Hepatocyte (in vitro differentiated cells): Measurements from ENCODE around the gene FSD2. TPM values are rescaled to one million over a fixed set of nuclear protein-coding genes. Genes with fewer than 3 reads are reported as not detected.

Source experiments
- DNase-seq: peaks from one replicate; pipeline ENCODE4 v3.0.0-alpha.2; 2016; ENCODE audit warnings: low spot score
- H2AFZ ChIP-seq: fragments of 200-600 bp; sonication (generic); 2 replicates; pipeline ENCODE4 v1.6.0; 2016; ENCODE audit warnings: antibody characterized with exemption, mild to moderate bottlenecking
- H3K27ac ChIP-seq: fragments of 200-600 bp; sonication (generic); 2 replicates; pipeline ENCODE4 v1.5.1; 2016; ENCODE audit warnings: mild to moderate bottlenecking
- H3K27me3 ChIP-seq: fragments of 200-600 bp; sonication (generic); 2 replicates; pipeline ENCODE4 v1.6.1; 2016
- H3K36me3 ChIP-seq: fragments of 200-600 bp; sonication (generic); replicated peaks from 2 replicates; pipeline ENCODE4 v1.5.1; 2016; ENCODE audit warnings: low read depth; ENCODE audit not compliant: insufficient read depth
- H3K4me1 ChIP-seq: fragments of 200-600 bp; sonication (generic); 2 replicates; pipeline ENCODE4 v1.5.1; 2016; ENCODE audit warnings: mild to moderate bottlenecking, moderate library complexity; ENCODE audit not compliant: insufficient read depth
- H3K4me2 ChIP-seq: fragments of 200-600 bp; sonication (generic); 2 replicates; pipeline ENCODE4 v1.6.0; 2016
- H3K4me3 ChIP-seq: fragments of 200-600 bp; sonication (generic); 2 replicates; pipeline ENCODE4 v1.5.1; 2016; ENCODE audit warnings: mild to moderate bottlenecking
- H3K79me2 ChIP-seq: fragments of 200-600 bp; sonication (generic); 2 replicates; pipeline ENCODE4 v1.6.0; 2017; ENCODE audit warnings: mild to moderate bottlenecking
- H3K9me2 ChIP-seq: fragments of 200-600 bp; sonication (generic); replicated peaks from 2 replicates; pipeline ENCODE4 v1.6.0; 2017; ENCODE audit warnings: mild to moderate bottlenecking; ENCODE audit not compliant: insufficient read depth
- H3K9me3 ChIP-seq: fragments of 200-600 bp; sonication (generic); 2 replicates; pipeline ENCODE4 v1.5.1; 2016; ENCODE audit warnings: low read depth, mild to moderate bottlenecking
- H4K20me1 ChIP-seq: fragments of 200-600 bp; sonication (generic); 2 replicates; pipeline ENCODE4 v1.6.0; 2016; ENCODE audit warnings: mild to moderate bottlenecking; ENCODE audit not compliant: insufficient read depth, poor library complexity, severe bottlenecking
- EZH2 ChIP-seq: fragments of 200-600 bp; sonication (generic); IDR thresholded peaks from 2 replicates; pipeline ENCODE4 v1.6.1; 2016; ENCODE audit warnings: antibody characterized with exemption, mild to moderate bottlenecking, borderline replicate concordance
- EZH2phosphoT487 ChIP-seq: fragments of 200-600 bp; sonication (generic); IDR thresholded peaks from one replicate; pipeline ENCODE4 v1.6.1; 2018; ENCODE audit warnings: antibody characterized with exemption, mild to moderate bottlenecking, low read depth, moderate library complexity; ENCODE audit not compliant: unreplicated experiment, severe bottlenecking
- WGBS: methylation state at CpG from one replicate; pipeline ENCODE4 v1.1.6; 2016; ENCODE audit warnings: low lambda C conversion rate; ENCODE audit errors: missing lambda C conversion rate; 5-methylcytosine and 5-hydroxymethylcytosine counted together
- polyA plus RNA-seq: library from polyadenylated mRNA; unstranded; fragments of >200 nt; fragmentation: Nextera tagmentation; extraction: Ambion mirVana; gene quantifications from 2 replicates; pipeline ENCODE4 v1.2.1, GENCODE V29; 2016
- total RNA-seq: library from RNA; depleted of rRNA; stranded (reverse); fragments of >200 nt; gene quantifications from 2 replicates; pipeline ENCODE4 v1.2.3, GENCODE V29; 2014
- TF ChIP-seq, protein P1 (sequence below): fragments of 200-600 bp; sonication (generic); IDR thresholded peaks from 2 replicates; pipeline ENCODE4 v1.5.1; 2016; ENCODE audit warnings: antibody characterized with exemption, mild to moderate bottlenecking; ENCODE audit not compliant: poor library complexity

Gene FSD2
- total and polyA plus RNA-seq, 2 experiments from 2014 or later: 0.06 TPM; not detected in 1

- H3K27ac ChIP-seq: no peak overlapping the region
- H3K36me3 ChIP-seq: no peaks in the 10 kb centered on the region
- no peak overlapping the region for H3K4me2 ChIP-seq
- DNase-seq: no peak
- H3K4me1 ChIP-seq: no peaks in the 10 kb centered on the region
- H3K79me2 ChIP-seq: no peaks in the 10 kb centered on the region
- no peaks in the 10 kb centered on the region for H3K9me2 ChIP-seq
- WGBS: 88% methylated on average over 7 of the region's 7 CpGs
- H3K9me3 ChIP-seq: no peaks in the 10 kb centered on the region
- H4K20me1 ChIP-seq: no peaks in the 10 kb centered on the region
- no peak overlapping the region for H3K4me3 ChIP-seq
- TF ChIP-seq EZH2 (no peak), EZH2phosphoT487 (no peak)
- TF ChIP-seq, protein P1, sequence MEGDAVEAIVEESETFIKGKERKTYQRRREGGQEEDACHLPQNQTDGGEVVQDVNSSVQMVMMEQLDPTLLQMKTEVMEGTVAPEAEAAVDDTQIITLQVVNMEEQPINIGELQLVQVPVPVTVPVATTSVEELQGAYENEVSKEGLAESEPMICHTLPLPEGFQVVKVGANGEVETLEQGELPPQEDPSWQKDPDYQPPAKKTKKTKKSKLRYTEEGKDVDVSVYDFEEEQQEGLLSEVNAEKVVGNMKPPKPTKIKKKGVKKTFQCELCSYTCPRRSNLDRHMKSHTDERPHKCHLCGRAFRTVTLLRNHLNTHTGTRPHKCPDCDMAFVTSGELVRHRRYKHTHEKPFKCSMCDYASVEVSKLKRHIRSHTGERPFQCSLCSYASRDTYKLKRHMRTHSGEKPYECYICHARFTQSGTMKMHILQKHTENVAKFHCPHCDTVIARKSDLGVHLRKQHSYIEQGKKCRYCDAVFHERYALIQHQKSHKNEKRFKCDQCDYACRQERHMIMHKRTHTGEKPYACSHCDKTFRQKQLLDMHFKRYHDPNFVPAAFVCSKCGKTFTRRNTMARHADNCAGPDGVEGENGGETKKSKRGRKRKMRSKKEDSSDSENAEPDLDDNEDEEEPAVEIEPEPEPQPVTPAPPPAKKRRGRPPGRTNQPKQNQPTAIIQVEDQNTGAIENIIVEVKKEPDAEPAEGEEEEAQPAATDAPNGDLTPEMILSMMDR: no peak
- H2AFZ ChIP-seq: no peak overlapping the region
- no peaks in the 10 kb centered on the region for H3K27me3 ChIP-seq
These were observed 42.3 kb downstream of the FSD2 start for GRCh38 chr15:82763361-82764116.

GRCh38 chr15:82751308-82751707 lies 54.6 kb downstream of the FSD2 start:
- peaks cover 53% of the 10 kb centered on the region for H3K79me2 ChIP-seq
- H3K27ac ChIP-seq: peak overlapping the region; percentile 53
- no peaks in the 10 kb centered on the region for H3K27me3 ChIP-seq
- no peaks in the 10 kb centered on the region for H3K9me3 ChIP-seq
- peak overlapping the region; percentile 53 for H2AFZ ChIP-seq
- no peak for DNase-seq
- H4K20me1 ChIP-seq: no peaks in the 10 kb centered on the region
- no peak for TF ChIP-seq EZH2phosphoT487
- no peak for TF ChIP-seq EZH2
- TF ChIP-seq, protein P1: no peak
- peaks cover 13% of the 10 kb centered on the region for H3K4me1 ChIP-seq
- no peaks in the 10 kb centered on the region for H3K9me2 ChIP-seq
- H3K36me3 ChIP-seq: no peaks in the 10 kb centered on the region
- 57% methylated on average over 4 of the region's 4 CpGs for WGBS
- peak overlapping the region; percentile 31 for H3K4me3 ChIP-seq
- peak overlapping the region; percentile 94 for H3K4me2 ChIP-seq

DNA sequence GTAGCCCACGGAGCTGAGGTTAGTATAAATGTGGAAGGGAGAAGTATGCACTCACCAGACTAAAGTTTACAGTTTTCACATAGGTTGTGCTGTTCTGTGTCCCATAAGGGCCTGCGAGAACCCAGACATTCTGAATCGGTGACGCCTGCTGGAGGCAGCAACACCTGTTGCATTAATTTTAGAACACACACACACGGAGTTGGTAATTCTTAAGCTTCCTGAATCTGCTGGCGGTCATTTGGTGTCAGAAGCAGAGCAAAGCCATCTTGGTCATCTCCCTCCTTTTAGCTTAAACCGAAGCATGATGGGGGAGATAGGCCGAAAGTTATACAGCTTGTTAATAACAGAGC lies 55.1 kb downstream of the FSD2 start:
- Histone ChIP-seq H2AFZ (peak overlapping the region; percentile 53), H3K4me1 (peaks cover 13% of the 10 kb centered on the region), H4K20me1 (no peaks in the 10 kb centered on the region), H3K27me3 (no peaks in the 10 kb centered on the region), H3K4me2 (peak overlapping the region; percentile 94), H3K4me3 (peak overlapping the region; percentile 31), H3K9me2 (no peaks in the 10 kb centered on the region), H3K36me3 (no peaks in the 10 kb centered on the region), H3K9me3 (no peaks in the 10 kb centered on the region), H3K79me2 (peaks cover 48% of the 10 kb centered on the region), H3K27ac (peak overlapping the region; percentile 53)
- WGBS: 5% methylated on average over 8 of the region's 8 CpGs
- DNase-seq: peak; percentile 34
- TF ChIP-seq EZH2phosphoT487 (no peak), EZH2 (no peak)
- TF ChIP-seq, protein P1: no peak
